Activated naive CD4-positive, alpha-beta T cell treated with anti-CD3 and anti-CD28 coated beads, Interleukin-2, amount 50 U/mL, for 72 hours (primary cell): Measurements from ENCODE around the gene BBS9. TPM values are rescaled to one million over a fixed set of nuclear protein-coding genes. Genes with fewer than 3 reads are reported as not detected.
"Not testable (repeated sequence)": the region's sequence is repeated elsewhere in the genome, so short reads cannot be mapped to it uniquely, and the experiment has no call there.

Source experiments
- ATAC-seq, 2 donors: fragments of 150-1000 bp; cut with Tn5 transposase; 2 replicates each; pipeline ENCODE4 v1.10.0; 2021; ENCODE audit warnings: mild to moderate bottlenecking in 2 of 2, moderate library complexity in 2 of 2
- DNase-seq, 2 donors: peaks; one replicate each; pipeline ENCODE4 v3.0.0; 2021 to 2022; ENCODE audit warnings: low spot score in 2 of 2
- H3K27ac Mint-ChIP-seq, 2 donors: one replicate each; pipeline ENCODE4 v1.8.0; 2022; ENCODE audit warnings: mild to moderate bottlenecking in 2 of 2, mixed read lengths in 2 of 2
- H3K36me3 Mint-ChIP-seq, 2 donors: one replicate each; pipeline ENCODE4 v1.8.0; 2022; ENCODE audit warnings: mixed read lengths in 2 of 2
- H3K9me3 Mint-ChIP-seq, 2 donors: one replicate each; pipeline ENCODE4 v1.8.0; 2022; ENCODE audit warnings: mixed read lengths in 2 of 2
- total RNA-seq, 2 donors: library from RNA; stranded (reverse); gene quantifications; one replicate each; pipeline ENCODE4 v1.2.3, GENCODE V29; 2022

The BBS9 gene
- total RNA-seq, 2 donors from 2014 or later = 9.6 to 14.4 TPM

DNA sequence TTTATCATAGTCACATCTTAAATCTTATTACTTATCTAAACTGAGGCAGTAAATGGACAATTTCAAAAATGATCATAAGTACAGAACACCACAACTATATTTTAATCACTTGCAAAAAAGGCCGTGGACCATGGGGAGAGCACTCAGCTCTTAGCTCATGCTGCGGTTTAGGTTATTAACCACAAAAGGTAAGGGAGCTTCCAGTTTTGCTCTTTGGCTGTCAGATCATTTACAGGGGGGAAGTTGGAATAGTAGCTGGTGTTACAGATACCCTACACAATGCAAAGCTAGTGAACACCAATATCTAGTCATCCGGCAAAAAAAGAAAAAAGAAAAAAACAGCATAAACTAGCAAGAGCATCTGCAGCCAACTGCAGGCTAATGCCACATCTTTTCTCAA lies 147.0 kb downstream of the BBS9 start:
- Mint-ChIP-seq H3K27ac (no peak overlapping the region), H3K9me3 (peaks cover 20 to 22% of the 10 kb centered on the region in 2 donors), H3K36me3 (peaks cover 34 to 37% of the 10 kb centered on the region in 2 donors)
- DNase-seq = no peak
- ATAC-seq = no peak

DNA sequence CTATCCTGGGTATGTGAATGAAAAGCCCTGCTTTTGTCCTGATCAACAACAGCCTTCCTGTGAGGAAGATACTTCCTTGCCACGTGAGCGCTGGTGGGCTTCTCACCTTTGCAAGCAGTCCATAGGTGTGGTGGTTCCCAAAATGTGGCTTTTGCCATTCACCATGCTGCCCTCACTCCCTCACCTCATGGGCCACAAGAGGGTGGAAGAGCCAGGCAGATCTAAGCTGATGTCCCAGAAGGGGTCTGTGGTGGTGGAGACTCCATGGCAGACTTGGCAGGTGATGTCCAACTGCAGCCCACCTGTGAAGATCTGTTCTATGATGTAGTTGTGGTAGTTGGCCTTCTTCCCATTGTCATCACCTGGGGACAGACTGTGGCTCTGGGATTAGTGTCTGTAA lies 147.4 kb downstream of the BBS9 start:
- Mint-ChIP-seq H3K27ac (no peak overlapping the region), H3K36me3 (peaks cover 30 to 33% of the 10 kb centered on the region in 2 donors), H3K9me3 (peaks cover 16 to 18% of the 10 kb centered on the region in 2 donors)
- ATAC-seq (no peak), DNase-seq (no peak)

DNA sequence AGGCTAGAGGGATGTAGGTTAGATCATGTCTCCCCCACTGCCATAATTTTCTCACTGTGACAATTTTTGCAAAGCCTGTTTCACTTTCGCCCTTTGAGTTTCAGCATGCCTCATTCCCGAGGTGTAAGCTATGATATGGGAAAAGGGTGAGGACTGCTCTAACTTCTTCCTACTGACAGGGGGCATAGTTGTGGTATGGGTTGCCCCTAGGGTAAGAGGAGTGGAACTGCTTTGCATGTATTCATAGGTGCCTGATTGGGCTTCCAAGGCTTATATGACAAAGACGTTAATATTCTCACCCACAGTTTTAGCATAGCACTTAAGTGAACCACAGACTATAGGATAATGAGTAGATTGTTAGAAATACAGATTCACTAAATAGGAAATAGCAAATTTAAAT lies 148.7 kb downstream of the BBS9 start:
- Mint-ChIP-seq H3K36me3 (peaks cover 30 to 33% of the 10 kb centered on the region in 2 donors), H3K27ac (no peak overlapping the region), H3K9me3 (peaks cover 16 to 17% of the 10 kb centered on the region in 2 donors)
- DNase-seq (no peak), ATAC-seq (no peak)

DNA sequence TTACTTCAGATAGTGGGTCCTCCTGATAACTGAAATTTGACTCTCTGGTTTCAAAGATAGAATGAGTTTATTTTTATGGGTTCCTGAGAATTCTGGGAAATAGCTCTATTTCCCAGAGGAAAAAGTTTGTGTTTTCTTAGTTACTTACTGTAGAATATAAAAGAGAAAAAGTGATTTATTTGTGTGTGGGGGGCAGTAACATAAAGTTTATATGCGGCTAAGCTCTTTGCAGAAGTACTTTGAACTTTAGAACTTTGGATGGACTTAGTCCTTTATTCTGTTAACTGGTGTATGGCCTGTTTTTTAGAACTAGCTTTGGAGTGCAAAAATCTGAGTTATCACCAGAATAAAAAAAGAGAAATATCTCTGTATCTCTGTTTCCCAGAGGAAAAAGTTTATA lies 157.1 kb downstream of the BBS9 start:
- H3K9me3 Mint-ChIP-seq = peaks cover 15 to 16% of the 10 kb centered on the region in 2 donors
- H3K27ac Mint-ChIP-seq = no peak overlapping the region
- ATAC-seq (no peak), DNase-seq (no peak)
- H3K36me3 Mint-ChIP-seq = peaks cover 16 to 21% of the 10 kb centered on the region in 2 donors

DNA sequence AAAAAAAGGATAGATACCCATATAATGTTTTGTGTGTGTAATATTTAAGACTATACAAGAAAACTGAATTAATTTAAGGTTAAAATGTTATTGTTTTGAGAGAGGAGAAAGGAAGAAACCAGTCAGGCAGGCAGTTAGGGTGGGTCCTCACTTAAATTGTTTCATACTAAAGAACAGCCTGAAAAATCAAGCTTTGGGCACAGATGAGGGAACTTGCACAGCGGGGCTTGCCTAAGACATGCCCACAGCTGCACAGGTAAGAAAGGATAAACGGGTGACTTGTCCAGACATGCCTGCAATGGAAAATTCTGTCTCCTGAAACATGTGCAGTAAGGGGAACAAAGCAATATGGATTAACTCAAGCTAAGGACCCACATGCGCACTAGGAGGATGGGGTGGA lies 158.4 kb downstream of the BBS9 start:
- DNase-seq (no peak), ATAC-seq (no peak)
- peaks cover 16 to 21% of the 10 kb centered on the region in 2 donors for H3K36me3 Mint-ChIP-seq
- H3K27ac Mint-ChIP-seq = peak overlapping the region in 1 of 2 donors; percentile 62
- peaks cover 15 to 16% of the 10 kb centered on the region in 2 donors for H3K9me3 Mint-ChIP-seq

DNA sequence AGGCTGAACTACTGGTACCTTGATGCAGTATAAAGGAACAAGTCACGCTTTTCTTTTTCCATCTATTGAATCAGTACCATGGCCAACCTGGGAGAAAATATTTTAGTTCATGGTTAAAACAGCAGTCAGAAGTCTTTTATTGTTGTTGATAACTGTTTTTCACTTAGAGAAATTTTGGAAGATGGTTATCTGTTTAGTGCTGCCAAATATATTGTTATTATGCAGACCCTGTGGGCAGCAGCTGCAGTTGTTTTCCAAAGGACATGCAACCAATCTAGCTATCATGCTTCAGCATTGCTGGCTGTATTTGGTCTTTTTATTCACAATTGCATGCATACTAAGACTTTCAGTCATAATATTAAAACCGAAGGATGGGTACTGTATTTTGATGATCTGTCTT lies 169.5 kb downstream of the BBS9 start:
- Mint-ChIP-seq H3K27ac (no peak overlapping the region), H3K9me3 (peaks cover 24 to 32% of the 10 kb centered on the region in 2 donors), H3K36me3 (peaks cover 36 to 40% of the 10 kb centered on the region in 2 donors)
- ATAC-seq (no peak), DNase-seq (no peak)

DNA sequence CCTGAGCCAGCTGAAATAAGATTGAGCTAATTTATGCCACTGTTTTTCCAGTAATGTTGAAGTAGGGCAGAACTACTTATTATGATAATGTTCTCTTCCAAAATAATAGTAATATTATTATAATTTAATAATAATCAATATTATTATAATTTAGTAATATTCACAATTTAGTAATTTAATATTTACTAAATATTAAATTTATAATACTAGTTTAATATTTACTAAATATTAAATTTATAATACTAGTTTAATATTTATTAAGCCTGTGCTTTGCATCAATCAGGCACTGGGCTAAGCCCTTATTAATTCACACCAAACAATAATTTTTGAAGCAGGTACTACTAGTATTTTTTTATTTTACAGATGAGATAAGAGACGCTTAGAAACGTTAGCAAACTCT lies 170.1 kb downstream of the BBS9 start:
- H3K9me3 Mint-ChIP-seq = peaks cover 24 to 32% of the 10 kb centered on the region in 2 donors
- DNase-seq (no peak), ATAC-seq (no peak)
- H3K27ac Mint-ChIP-seq = no peak overlapping the region
- peaks cover 42% of the 10 kb centered on the region in 2 donors for H3K36me3 Mint-ChIP-seq

DNA sequence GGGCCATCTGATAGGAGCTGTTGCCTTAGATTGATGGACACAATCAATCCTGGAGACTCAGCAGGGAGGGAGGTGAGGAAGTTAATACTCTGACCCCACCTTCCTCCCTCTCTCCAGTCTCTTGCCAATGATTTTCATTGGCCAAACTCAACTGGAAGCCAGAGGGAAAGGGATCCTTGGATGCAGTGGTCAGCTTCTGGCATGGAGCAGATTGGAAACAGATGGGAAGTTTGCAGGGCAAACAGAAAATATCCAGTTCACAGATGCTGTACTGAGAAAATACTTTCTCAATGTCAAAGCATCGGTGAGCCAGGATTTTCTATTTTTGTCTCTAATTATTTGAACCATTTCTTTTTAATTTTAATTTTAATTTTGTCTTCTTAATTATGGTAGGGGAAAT lies 170.8 kb downstream of the BBS9 start:
- ATAC-seq = no peak
- H3K36me3 Mint-ChIP-seq = peaks cover 42 to 44% of the 10 kb centered on the region in 2 donors
- H3K27ac Mint-ChIP-seq = no peak overlapping the region
- no peak for DNase-seq
- peaks cover 24 to 32% of the 10 kb centered on the region in 2 donors for H3K9me3 Mint-ChIP-seq

DNA sequence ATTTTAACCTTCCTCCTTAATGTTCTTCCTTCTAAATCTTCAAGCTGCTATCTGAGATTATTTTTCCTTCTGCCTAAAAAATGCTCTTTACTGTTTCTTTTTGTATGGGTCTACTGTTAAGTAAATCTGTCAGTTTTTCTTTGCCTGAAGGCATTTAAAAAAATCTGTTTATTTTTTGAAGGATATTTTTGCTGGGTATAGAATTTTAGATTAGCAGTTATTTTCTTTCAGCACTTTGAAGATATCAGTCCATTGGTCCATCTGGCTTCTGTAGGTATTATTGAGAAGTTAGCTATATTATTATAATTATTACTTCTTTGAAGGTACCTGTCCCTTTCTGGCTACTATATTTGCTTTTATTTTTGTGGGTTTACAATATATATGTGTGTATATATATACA lies 171.4 kb downstream of the BBS9 start:
- DNase-seq (no peak), ATAC-seq (no peak)
- H3K9me3 Mint-ChIP-seq = peaks cover 25 to 35% of the 10 kb centered on the region in 2 donors
- H3K27ac Mint-ChIP-seq = no peak overlapping the region
- peaks cover 42 to 50% of the 10 kb centered on the region in 2 donors for H3K36me3 Mint-ChIP-seq

DNA sequence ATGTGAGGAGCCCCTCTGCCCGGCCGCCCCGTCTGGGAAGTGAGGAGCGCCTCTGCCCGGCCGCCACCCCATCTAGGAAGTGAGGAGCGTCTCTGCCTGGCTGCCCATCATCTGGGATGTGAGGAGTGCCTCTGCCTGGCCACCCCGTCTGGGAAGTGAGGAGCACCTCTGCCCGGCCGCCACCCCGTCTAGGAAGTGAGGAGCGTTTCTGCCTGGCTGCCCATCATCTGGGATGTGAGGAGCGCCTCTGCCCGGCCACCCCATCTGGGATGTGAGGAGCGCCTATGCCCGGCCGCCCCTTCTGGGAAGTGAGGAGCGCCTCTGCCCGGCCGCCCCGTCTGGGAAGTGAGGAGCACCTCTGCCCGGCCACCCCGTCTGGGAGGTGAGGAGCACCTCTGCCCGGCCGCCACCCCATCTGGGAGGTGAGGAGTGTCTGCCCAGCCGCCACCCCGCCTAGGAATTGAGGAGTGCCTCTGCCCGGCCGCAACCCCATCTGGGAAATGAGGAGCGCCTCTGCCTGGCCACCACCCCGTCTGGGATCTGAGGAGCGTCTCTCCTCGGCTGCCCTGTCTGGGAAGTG lies 174.7 kb downstream of the BBS9 start:
- not testable (repeated sequence) for DNase-seq, H3K27ac Mint-ChIP-seq, ATAC-seq
- Mint-ChIP-seq H3K9me3 (peaks cover 24 to 38% of the 10 kb centered on the region in 2 donors), H3K36me3 (peaks cover 35 to 50% of the 10 kb centered on the region in 2 donors)

DNA sequence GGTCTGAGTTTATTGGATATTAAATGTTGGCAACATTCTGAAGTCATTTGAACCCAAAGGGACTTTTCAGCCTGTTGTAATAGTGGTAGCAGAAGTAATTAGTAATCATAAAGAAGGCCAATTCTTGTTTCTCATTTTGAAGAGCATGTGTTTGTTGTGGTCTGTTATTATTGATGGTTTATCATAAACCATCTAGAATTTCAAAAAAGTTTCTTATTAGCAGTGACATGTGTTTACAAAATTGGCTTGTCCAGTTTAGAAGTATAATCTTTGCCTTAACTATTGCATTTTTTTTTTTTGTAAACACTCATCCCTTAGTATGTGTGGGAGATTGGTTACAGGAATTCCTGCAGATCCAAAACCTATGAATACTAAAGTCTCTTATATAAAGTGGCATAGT lies 177.8 kb downstream of the BBS9 start:
- ATAC-seq (no peak), DNase-seq (no peak)
- peaks cover 9 to 15% of the 10 kb centered on the region in 2 donors for H3K9me3 Mint-ChIP-seq
- H3K27ac Mint-ChIP-seq = no peak overlapping the region
- peaks cover 16 to 33% of the 10 kb centered on the region in 2 donors for H3K36me3 Mint-ChIP-seq

DNA sequence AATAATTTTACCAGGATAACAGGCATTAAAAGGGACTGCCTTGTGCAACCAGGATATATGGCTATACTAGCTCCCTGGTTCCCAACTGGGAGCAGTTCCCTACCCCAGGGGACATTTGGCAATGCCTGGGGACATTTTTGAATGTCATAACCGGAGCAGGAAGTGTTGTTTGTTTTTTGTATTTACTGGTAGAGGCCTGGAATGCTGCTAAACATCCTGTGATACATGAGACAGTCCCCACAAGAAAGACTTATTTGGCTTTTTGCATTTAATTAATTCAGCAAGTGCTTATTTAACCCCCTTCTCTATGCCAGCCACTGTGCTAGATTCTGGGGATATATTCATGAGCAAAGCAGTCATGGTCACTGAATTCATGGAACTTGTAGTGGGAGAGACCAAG lies 181.2 kb downstream of the BBS9 start:
- Mint-ChIP-seq H3K27ac (no peak overlapping the region), H3K9me3 (peaks cover 9 to 10% of the 10 kb centered on the region in 2 donors), H3K36me3 (peaks cover 17 to 26% of the 10 kb centered on the region in 2 donors)
- no peak for ATAC-seq
- no peak for DNase-seq

DNA sequence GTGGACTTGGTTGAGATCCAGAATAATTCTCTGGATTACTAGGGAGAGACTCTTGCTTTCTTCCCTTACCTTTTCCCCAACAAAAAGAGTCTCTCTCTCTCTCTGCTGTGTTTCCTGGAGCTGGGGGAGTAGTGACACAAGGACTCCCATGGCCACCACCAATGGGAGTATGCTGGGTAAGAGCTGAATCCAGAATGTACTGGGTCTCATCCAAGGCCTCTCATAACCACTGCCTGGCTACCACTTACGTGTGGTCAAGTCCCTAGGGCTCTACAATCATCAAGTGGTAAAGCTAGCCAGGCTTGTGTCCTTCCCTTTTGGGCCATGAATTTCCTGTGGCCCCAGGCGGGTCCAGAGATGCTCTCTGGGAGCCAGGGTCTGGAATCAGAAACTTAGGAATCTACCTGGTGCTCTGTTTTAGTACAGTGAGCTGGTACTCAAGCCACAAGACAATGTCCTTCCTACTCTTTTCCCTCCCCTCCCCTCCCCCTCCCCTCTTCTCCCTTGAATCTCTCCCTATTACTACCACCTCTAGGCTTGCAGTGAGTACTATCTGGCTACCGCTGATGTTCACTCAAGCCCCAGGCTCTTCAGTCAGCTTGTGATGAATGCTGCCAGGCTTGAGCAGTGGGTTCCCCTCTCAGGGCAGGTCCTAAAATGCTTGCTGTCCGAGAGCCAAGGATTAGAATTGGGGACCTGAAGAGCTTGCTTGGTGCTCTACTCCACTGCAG lies 196.6 kb downstream of the BBS9 start:
- Mint-ChIP-seq H3K36me3 (peaks cover 11 to 42% of the 10 kb centered on the region in 2 donors), H3K9me3 (peaks cover 7 to 11% of the 10 kb centered on the region in 2 donors), H3K27ac (no peak overlapping the region)
- ATAC-seq (no peak), DNase-seq (no peak)

DNA sequence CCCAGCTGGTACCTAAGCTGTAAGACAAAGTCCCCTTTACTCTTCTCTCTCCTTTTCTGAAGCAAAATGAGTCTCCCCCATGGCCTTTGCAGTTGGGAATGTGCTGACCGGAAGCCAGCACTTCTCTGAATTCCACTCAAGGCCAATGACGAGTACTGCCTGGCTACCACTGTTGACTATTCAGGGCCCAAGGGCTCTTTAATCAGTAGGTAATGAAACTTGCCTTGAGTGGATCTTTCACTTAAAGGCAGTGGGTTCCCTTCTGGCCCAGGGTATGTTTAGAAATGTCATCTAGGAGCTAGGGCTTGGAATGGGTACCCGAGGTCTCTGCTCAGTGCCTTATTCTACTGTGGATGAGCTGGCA lies 197.1 kb downstream of the BBS9 start:
- Mint-ChIP-seq H3K27ac (no peak overlapping the region), H3K36me3 (peaks cover 11 to 38% of the 10 kb centered on the region in 2 donors), H3K9me3 (peaks cover 6 to 7% of the 10 kb centered on the region in 2 donors)
- ATAC-seq = no peak
- no peak for DNase-seq

DNA sequence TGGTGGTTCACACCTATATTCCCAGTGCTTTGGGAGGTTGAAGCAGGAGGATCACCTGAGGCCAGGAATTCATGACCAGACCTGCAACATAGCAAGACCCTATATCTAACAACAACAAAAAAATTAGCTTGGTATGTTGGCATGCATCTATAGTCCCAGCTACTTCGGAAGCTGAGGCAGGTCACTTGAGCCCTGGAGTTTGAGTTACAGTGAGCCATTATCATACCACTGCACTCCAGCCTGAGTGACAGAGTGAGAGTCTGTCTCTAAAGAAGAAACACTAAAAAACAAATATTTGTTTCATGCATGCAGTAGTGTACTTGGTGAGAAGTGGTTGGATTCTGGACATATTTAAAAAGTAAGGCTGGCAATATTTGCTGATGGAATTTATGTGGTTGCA lies 198.1 kb downstream of the BBS9 start:
- ATAC-seq (no peak), DNase-seq (no peak)
- H3K36me3 Mint-ChIP-seq = peaks cover 11 to 31% of the 10 kb centered on the region in 2 donors
- H3K27ac Mint-ChIP-seq = no peak overlapping the region
- H3K9me3 Mint-ChIP-seq = peaks cover 6 to 7% of the 10 kb centered on the region in 2 donors

DNA sequence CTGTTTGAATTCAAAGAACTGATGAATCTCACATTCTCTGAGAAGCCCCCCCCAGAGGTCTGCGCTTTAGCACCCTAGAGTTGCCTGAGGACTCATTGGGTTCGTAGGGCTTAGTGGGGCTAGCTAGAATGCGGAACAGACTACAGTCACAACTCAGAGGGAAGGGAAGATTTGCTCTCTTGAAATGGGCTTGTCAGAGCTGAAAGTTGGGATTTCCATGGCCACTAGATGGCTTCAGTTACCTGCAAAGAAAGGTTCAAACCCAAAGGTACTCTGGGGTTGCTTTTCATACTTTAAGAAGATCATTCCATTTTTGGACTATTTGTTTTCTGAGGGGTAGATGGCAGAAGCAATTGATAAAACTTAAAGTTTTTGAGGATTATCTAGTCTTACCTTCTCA lies 205.0 kb downstream of the BBS9 start:
- Mint-ChIP-seq H3K36me3 (no peaks in the 10 kb centered on the region), H3K9me3 (no peaks in the 10 kb centered on the region), H3K27ac (no peak overlapping the region)
- no peak for ATAC-seq
- DNase-seq = no peak

DNA sequence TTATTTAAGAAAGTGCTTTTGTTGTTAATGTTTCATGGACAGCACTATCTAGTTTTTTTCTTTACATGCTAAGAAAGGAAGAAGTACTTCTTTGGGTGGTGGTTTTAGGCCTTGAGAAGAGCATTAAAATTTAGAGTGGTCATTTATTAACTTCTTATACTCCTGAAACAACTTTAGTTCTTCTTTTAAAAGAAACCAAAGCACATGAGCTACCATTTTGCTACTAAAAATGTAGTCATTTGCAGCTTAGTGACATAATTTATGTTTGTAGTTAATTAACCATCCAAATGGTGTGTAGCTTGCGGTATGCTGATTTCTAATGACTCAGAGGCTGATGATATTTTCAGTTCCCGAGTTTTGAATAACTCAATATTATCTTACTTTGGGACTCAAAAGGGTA lies 207.5 kb downstream of the BBS9 start:
- DNase-seq (no peak), ATAC-seq (no peak)
- no peaks in the 10 kb centered on the region for H3K36me3 Mint-ChIP-seq
- H3K9me3 Mint-ChIP-seq = no peaks in the 10 kb centered on the region
- H3K27ac Mint-ChIP-seq = no peak overlapping the region
